GM18907 (cell line): Measurements from ENCODE around the gene FABP3.
A peak's percentile ranks its signal among the peaks of the same experiment; 100 is the strongest.
"Not testable (repeated sequence)": the region's sequence is repeated elsewhere in the genome, so short reads cannot be mapped to it uniquely, and the experiment has no call there.

ENCODE experiments used
- ATAC-seq: cut with Tn5 transposase; IDR thresholded peaks from one replicate; pipeline ENCODE4 v1.9.1; 2021; ENCODE audit warnings: mild to moderate bottlenecking, moderate library complexity; ENCODE audit not compliant: unreplicated experiment

The FABP3 gene

DNA sequence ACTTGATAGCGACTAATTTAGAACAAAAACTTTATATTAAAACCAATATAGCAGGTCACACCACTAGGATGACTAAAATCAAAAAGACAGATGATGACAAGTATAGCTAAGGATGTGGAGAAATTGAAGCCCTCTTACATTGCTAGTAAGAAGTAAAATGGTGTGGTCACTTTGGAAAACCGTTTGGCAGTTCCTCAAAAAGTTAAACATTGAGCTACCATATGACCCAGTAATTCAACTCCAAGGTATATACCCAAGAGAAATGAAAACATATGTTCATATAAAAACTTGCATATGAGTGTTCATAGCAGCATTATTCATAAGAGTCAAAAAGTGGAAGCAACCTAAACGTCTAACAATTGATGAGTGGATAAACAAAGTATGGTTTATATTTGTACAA is 27.1 kb upstream of the FABP3 start:
- no peak for ATAC-seq

DNA sequence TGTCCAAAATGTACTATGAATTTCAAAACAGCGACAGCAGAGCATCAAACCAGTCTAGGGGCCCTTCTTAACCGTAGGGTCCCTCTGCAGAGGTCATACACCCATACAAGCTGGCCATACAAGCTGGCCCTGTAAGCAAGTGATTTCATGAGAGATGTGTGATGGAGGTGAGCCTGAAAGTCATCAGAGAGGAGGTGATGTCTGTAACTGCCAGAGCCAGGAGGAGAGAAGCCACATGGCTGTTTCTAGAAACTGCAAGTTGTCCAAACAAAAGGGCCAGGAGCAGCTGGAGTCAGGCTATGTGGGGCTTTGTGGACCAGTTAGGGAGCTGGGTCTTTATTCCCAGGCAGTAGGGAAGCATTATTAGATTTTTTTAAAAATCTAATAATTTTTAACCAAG is 25.4 kb upstream of the FABP3 start:
- ATAC-seq, result no peak

DNA sequence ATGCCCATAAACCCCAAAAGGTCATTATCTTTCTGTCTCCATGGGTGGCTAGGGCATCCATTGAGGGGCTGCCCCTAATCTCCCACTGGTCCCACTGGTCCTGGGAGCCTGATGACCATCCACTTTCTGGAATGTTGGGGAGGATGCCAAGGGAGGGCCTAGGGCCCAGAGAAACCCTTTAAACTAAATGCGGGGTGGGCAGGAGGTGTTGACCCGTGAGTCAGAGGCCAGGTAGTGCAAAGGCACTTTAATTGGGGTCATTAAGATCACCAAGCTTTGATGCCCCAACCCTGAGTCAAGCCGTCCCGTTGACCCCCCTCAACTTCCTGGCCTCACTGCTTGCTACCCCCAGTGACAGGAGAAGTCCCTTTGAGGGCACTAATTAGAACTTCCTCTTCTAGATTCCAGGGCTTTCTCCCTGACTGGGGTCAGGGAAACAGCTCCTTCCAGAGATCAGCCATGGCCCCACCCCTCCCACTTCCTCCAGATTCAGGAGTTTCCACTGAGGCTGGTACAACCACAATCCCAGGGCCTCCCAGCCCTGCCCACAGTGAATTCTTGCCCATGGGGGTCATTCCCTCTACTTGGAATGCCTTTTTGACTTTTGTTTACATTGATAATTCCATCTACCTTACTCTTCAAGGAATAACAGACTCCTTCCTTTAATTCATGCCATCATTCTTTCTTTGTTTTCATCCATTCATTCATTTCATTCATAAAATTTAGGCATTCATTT is 24.7 kb upstream of the FABP3 start:
- no peak for ATAC-seq

DNA sequence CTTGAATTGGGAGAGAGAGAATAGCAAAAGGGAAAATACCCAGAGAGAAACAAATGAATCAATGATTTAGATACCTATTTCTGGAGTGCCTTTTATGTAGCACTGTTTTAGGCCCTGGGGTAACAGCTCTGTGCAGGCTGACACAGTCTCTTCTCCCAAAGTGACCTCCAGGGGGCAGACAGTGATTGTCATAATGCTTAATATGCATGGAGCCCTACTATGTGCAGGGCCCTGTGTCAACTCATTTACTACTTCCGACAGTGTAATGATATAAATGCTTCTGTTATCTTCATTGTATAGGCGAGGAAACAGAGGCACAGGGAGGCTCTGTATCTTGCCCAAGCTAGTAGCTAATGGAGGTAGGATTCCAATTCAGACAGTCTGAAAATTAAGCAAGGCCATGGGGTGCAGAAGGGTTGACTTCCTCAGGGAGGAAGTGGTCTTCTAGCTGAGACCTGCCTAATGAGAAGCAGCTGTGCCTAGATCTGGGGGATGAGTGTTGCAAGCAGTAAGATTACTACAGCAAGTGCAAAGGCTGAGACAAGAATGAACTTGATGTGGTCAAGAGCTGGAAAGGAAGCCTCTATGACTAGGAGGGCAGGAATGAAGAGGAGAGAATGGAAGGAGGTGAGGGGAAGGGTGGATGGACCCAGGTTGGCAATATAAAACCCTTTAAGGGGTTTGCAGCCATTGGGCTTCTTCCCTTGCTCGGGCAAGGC is 23.9 kb upstream of the FABP3 start:
- no peak for ATAC-seq

DNA sequence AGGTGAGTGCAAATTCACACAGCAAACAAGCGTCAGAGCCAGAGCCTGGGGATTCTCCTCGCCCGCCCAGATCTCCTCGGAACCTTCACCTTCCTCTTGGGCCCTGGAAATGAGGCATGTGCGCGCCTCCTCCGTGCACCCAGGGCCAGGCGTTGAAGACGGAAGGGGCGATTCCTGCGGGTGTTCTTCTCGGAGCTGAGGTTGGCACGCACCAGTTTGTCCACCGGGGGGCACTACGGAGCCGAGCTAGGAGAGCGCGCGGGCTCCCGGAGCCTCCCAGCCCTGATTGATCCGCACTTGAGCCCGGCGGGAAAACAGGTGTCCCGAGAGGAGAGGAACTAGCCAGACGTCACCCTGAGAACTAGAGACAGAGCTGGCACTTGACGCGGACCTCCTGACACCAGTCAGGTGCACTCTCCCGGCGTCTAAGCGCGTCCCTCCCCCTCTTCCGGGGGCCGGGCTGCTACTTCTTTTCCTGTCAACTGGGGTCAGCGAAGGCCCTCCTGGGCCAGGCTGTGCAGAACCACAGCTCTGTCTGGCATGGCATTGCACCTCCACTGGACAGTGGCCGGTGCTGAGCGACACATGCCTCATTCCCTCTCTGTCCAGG is 21.8 kb upstream of the FABP3 start:
- ATAC-seq, result peak; percentile 74

DNA sequence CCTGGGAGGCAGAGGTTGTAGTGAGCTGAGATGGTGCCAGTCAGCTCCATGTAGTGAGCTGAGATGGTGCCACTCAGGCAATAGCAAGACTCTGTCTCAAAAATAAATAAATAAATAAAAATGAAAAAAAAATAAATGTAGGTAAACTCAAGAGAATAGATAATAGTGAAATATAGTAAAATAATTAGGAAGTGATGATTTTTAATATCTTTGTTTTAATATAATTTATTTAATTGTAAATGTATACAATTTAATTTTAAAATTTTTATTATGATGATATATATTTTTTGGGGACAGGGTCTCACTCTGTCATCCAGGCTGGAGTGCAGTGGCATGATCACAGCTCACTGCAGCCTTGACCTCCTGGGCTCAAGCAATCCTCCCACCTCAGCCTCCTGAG is 20.6 kb upstream of the FABP3 start:
- ATAC-seq, result no peak

DNA sequence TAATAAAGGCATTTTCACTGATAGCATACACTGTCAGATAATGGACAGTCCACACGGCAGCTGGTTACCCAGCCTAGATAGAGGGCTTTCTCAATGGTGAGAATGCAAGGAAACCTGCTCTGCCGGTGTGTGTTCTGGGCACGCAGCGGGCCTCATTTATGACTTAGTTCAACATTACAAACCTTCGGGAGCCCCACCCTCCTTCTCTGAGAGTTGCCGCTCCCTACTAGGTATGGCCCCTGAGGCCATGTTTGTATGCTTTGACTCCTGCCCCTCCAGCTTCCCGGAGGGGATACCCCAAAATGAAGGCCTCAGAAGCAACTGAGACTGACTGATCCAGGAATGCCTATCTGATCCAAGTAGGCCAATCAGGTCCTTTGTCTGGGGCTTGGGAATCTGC is 17.2 kb upstream of the FABP3 start:
- no peak for ATAC-seq

DNA sequence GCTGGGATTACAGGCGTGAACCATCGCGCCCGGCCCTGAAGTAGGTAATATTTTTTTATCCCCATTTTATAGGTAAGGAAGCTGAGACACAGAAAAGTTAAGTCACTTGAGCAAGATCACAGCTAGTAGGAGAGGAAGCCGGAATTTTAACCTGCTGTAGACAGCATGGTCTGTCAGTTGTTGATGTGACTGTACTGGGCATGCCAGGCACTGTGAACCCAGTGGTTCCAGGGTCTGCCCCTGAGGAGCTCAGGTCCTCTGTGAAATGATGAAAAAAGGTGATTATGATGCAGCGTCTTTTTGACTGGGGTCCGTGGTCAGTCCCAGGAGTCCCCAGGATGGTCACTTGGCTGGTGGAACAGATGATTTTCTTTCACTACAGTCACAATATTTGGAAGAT is 16.7 kb upstream of the FABP3 start:
- no peak for ATAC-seq

DNA sequence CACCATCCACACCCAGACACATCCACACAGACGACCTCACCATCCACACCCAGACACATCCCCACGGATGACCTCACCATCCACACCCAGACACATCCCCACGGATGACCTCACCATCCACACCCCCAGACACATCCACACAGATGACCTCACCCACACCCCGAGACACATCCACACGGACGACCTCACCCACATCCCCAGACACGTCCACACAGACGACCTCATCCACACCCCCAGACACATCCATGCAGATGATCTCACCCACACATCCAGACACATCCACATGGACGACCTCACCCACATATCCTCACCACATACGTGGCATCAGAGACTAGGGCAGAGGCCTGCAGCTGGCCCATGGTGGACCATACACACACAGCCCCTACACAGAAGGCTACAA is 14.7 kb upstream of the FABP3 start:
- no peak for ATAC-seq

DNA sequence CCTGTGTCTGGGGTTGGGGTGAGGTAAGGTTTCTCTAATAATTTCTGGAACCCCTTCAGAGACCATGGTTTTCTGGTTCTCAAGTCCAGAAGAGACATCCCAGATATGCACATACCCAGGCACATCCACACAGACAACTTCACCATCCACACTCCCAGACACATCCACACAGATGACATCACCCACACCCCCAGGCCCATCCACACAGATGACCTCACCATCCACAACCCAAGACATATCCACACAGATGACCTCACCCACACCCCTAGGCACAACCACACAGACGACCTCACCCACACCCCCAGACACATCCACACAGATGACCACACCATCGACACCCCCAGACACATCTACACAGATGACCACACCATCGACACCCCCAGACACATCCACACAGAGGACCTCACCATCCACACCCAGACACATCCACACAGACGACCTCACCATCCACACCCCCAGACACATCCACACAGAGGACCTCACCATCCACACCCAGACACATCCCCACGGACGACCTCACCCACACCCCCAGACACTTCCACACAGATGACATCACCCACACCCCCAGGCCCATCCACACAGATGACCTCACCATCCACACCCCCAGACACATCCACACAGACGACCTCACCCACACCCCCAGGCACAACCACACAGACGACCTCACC is 13.8 kb upstream of the FABP3 start:
- not testable (repeated sequence) for ATAC-seq

DNA sequence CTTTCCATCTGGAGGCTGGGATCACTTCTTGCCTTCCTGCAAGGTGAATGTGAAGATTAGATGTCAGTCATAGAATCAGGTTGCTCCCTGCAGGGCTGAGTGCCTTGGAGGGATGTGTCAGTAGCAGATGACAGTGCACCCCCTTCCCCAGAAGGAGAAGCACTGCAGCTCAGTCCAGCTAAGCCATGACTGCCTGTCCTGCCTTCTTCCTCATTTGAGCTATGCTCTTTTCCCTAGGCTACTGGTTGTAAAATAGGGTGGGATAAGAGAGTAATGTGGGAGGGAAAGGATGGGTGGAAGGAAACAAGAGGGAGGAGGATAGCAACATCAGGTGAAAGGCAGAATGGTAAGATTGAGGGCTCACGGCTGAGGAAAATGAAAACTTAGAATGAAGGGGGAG is 11.1 kb upstream of the FABP3 start:
- ATAC-seq, result no peak

DNA sequence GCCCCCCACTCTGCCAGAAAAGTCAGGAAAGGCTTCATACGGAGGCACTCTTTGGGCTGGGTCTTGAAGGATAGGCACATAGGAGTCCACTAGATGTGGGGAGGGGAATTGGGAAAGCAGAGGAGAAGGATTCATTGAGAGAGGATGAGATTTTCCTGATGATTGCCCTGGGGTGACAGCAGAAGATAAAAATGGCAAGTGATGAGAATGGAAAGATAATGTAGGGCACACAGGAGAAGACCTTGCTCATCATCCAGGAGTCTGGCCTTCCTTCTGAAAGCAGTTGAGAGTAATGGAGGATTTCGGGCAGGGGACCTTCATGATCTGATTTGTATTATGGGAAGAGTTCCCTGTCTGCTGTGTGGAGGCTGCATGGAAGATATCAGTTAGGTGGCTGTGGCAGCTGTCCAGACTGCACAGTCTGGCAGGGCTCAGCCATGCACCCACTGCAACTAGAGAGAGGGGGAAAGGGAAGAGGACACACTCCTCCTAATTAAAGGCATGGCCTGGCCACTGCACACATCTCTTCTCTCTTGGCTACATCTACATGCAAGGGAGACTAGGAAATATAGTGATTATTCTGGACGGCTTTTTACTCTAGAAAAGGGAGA is 9.6 kb upstream of the FABP3 start:
- no peak for ATAC-seq

DNA sequence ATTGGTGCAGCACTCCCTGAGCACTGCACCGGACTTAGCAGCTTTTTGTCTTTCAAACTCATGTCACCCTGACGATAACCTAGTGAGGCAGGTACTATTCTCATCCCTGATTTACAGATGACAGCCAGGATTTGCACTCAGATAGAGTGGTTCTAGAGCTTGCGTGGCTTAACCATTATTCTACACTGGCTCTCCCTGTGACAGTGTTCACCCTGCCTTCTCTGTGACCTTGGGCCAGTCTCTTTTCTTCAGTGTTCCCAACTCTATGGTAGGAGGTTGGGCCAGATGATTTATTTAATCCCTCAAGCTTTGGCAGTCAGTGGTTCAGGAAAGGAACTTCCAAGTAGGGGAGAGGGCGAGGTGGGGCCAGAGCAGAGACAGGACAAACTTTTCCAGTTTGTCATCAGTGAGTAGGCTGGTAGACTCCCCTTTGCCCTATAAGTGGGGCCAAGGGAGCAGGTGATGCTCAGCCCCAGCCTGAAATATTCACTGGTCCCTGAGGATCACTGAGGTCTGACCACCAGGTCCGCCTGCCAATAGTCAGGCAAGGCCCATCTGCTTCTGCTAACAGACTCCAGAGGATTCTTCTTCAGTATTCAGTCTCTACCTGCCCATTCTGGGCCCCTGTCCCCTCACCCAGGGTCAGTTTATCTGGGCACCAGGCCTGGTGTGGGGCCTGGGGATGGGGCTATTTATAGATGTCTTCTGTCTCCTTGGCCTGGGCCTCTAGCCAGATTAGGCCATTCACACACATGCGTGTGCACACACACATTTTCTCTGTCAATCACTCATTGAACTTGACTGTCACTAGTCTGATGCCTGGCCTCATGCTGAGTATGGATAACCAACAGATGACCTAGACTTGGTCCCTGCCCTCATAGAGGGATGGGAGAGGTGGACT is 8.8 kb upstream of the FABP3 start:
- no peak for ATAC-seq

DNA sequence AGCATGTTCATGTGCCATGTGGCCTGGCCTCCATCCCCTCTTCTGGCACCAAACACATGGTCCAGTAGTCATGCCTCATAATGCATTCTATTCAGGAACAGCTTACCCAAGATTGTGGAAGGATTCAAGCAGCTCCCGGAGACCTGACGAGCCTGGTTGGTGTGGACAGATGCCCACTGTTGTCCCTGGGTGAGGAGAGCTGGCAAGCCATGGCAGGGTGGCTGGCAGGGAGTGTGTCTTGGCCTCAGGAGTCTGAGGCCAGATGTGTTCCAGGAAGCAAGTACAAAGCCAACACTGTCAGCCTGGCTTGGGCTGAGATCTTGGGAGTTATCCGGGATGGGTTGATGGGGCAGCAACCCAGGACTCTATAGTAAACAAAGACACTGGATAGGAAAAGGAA is 7.3 kb upstream of the FABP3 start:
- no peak for ATAC-seq

DNA sequence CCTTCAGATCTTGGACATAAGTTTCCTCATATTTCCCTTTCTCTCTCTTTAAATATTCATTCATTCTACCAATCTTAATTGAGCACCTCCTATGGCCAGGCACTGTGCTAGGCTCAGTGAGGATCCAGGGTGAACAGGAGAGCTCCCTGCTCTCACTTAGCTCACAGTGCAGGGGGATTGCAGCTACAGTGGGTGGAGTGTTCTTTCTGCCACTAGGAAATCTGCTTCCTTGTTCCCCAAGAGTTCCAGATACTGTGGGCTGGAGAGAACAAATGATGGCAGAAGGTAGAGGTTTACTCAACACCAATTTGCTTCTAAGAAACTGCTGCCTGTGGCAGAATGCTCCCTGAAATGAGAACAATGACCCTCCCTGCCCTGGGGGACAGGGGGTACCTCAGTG is 5.1 kb upstream of the FABP3 start:
- no peak for ATAC-seq

DNA sequence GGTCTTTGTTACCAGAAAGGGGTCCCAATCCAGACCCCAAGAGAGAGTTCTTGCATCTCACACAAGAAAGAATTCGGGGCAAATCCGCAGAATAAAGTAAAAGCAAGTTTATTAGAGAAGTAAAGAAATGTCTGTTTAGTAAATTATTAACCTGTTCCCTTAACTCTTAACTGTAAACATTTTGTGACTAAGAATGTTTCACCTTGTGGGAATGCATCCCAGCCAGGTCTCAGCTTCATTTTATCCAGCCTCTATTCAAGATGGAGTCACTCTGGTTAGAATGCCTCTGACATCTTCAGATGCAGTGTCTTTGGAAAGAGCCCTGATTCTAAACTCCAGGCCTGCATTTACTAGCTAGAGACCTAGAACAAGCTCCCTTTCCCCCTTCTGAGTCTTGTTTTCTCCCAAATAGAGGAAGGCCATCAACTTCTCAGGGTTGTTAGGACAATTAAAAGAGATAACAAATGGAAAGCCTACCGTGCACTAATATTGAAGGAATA is 4.5 kb upstream of the FABP3 start:
- no peak for ATAC-seq

DNA sequence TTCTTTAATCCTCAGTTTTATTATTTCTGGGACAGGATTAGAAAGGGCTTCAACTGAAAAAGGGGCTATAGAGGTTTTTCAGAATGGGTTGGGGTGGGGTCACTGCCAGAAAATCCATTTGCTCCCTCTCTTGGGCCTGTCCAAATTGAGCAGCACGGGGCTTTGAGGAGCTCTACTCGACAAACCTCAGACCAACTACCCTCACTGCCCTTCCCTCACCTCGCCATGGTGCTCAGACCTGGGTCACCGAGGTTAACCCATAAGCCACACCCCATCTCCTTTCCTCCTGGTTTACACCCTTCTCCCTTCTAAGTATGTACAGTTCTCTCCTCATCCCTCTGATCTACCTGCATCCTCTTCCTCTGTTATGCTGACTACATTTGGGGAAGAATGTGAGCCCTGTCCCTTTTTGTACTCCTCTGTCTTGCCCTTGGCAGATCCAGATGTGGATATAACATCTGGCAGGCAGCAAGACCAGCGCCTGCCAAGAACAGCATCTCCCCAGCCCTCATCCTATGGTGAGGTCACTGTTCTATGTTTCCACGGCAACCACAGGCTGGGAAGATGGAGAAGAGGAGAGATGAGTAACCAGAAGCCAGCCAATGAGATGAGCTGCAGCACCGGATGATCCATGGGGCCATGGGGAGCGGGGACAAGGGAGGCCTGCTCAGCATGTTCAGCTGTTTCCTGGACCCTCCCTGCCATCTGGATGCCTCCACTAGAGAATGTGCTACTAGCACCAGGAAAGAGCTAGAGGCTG is 3.7 kb upstream of the FABP3 start:
- ATAC-seq, result no peak

DNA sequence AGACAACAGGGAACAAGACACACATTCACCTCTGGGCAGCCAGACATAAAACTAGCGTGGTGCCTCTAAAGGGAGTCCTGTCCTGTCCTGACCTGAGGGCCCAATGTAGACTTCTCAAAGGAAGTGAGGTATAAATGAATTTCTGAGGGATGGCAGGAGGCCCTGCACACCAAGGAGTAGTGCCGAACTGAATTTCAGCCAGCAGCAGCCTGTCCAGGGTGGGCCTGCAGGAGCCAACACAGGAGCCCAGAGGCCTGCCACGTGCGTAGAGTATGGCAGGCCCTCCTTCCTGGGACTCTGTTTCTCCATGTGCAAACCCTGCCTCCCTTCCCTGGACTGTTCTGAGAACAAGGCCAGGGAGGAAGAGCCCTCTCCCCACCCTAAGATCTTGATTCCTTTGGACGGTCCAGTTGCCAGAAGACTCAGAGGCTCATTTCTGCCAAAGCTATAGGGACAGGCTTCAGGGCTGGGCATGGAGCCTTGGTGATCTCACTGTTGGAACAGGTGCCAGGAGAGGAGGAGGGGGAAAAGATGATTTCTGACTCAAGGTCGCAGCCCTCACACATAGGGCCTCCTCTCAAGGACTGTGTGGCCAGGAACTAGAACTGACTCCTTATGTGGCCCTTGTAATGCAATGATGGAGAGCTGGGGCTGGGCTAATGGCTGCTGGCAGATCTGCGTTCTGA is 1.8 kb upstream of the FABP3 start:
- no peak for ATAC-seq
